Bronchial smooth muscle cell (primary cell): ENCODE data around the gene ZFPM1. TPM values are rescaled to one million over a fixed set of nuclear protein-coding genes. Genes with fewer than 3 reads are reported as not detected.

Source experiments
- total RNA-seq: library from RNA; depleted of rRNA; stranded (reverse); fragments of >200 nt; gene quantifications from 2 replicates; pipeline ENCODE4 v1.2.1, GENCODE V29; 2014

ZFPM1 gene
- total RNA-seq, result 1.0 and 1.9 TPM in 2 replicates

GRCh38 chr16:88453217-88453531 is at the start of gene ZFPM1:
TSS of gene ZFPM1 (plus strand) at chr16:88453280. CDS start at chr16:88453639, 359 bp downstream.

GRCh38 chr16:88569985-88570690 is 117.1 kb downstream of the ZFPM1 start, which contains the start of gene ZC3H18:
TSS of gene ZC3H18 (plus strand) at chr16:88570403. CDS start at chr16:88577124, 6,721 bp downstream.

Other genes with a start within 250 kb of the ZFPM1 start
- gene ZNF469, start 70.3 kb upstream of the ZFPM1 start, total RNA-seq, result 2.5 and 3.3 TPM in 2 replicates
- gene ZC3H18, start 117.1 kb downstream of the ZFPM1 start, total RNA-seq, result 9.4 and 10.2 TPM in 2 replicates
- 0.09 TPM in 1 of 2 replicates, not detected in the other for gene IL17C, start 185.3 kb downstream of the ZFPM1 start, total RNA-seq
- gene CYBA, start 197.8 kb downstream of the ZFPM1 start, total RNA-seq, result 192 and 434 TPM in 2 replicates
- gene MVD, start 209.8 kb downstream of the ZFPM1 start, total RNA-seq, result 59.0 and 67.1 TPM in 2 replicates
- under 0.01 TPM in 1 of 2 replicates, not detected in the other for gene SNAI3, start 233.2 kb downstream of the ZFPM1 start, total RNA-seq